ENCODE measurements around the gene HOXA7. TPM values are rescaled to one million over a fixed set of nuclear protein-coding genes. Genes with fewer than 3 reads are reported as not detected.

HOXA7 gene
- total RNA-seq, 1 donor from 2014 or later = 1.4 TPM

DNA sequence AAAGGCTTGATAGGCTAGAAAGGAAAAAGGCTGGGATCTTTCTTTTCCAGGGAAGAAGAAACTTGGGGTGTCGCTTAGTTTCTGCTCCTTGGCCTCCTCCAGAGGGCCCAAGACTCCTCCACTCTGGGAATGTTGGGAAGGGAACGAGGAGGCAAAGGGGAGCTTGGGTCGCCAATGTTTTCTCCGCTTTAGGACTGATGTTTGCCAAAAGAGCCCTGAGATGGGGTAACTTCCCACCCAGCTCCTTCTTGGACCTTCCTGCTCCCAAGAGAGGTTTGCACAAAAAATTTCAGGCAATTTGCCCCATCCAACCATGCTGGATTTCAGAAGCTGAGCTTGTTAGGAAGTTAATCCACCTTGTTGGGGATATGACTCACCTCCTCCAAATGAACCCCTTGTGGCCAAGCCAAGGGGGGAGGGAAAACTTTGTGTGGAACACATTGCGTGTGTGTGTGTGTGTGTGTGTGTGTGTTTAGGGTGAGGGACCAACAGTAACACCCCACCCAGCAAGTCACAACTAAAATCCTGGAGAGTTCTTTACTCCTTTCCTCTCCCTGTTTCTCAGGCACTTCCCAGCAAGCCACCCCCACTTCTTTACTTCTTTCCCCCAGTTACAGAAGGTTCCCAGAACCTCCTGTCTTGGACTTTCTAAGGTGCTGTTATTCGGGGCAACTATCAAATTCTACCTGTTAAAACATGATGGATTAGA, 45.3 kb downstream of the HOXA7 start:
- H3K4me3 Mint-ChIP-seq (ENCODE audit: low read depth) = peak overlapping the region; percentile 97

DNA sequence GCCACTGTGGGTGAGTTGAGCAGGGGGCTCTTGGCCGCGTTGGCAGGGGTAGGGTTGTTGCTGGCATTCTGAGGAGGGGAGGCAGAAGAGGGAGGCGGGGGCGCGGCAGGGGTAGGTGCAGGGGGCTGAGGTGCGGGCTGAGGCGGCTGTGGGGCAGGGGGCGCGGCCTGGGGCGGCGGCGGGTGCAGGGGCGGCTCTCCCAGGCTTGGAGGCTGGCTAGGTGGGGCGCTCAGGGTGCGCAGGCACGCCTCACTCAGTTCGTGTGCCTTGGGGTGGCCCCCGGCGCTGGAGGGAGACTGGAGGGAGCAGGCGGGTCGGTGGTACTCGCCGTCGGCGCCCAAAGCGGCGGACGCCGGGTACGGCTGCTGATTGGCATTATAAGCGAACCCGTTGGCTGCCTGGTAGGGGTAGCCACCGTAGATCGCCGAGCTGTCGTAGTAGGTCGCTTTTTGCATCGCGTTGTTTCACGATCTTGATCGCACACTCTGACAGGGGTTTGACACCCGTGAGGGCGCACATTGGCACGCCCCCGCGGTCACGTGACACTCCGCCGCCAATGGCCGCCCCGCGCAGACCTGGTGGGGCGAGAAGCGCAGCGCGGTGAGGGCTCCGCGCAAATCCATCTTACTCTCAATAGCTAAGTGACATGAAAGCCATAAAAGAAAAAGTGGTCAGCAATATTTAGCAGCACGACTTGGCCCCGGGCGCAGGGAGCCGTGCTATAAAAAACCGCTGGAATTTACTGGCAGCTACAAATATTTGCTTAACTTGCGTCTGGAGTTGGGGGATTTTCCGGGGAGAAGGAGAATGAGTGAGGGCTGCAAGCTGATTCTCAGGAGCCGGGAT, 46.1 kb downstream of the HOXA7 start:
- Mint-ChIP-seq H3K4me1 (ENCODE audit: low read depth) (peaks cover 57% of the 10 kb centered on the region), H3K27ac (peak overlapping the region; percentile 99), H3K27me3 (no peaks in the 10 kb centered on the region), H3K9me3 (ENCODE audit: low read depth) (no peaks in the 10 kb centered on the region), H3K4me3 (ENCODE audit: low read depth) (peak overlapping the region; percentile 97), H3K36me3 (ENCODE audit: insufficient read depth) (peaks cover 20% of the 10 kb centered on the region)
- DNase-seq (ENCODE audit: low spot score, unreplicated experiment) = peak; percentile 76
- TF ChIP-seq, protein P1, sequence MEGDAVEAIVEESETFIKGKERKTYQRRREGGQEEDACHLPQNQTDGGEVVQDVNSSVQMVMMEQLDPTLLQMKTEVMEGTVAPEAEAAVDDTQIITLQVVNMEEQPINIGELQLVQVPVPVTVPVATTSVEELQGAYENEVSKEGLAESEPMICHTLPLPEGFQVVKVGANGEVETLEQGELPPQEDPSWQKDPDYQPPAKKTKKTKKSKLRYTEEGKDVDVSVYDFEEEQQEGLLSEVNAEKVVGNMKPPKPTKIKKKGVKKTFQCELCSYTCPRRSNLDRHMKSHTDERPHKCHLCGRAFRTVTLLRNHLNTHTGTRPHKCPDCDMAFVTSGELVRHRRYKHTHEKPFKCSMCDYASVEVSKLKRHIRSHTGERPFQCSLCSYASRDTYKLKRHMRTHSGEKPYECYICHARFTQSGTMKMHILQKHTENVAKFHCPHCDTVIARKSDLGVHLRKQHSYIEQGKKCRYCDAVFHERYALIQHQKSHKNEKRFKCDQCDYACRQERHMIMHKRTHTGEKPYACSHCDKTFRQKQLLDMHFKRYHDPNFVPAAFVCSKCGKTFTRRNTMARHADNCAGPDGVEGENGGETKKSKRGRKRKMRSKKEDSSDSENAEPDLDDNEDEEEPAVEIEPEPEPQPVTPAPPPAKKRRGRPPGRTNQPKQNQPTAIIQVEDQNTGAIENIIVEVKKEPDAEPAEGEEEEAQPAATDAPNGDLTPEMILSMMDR (IDR thresholded peaks at IDR 0.05; ENCODE audit: unreplicated experiment) = no peak

More for the DNA sequence above, 45.3 kb downstream of the HOXA7 start:
- Mint-ChIP-seq H3K4me1 (ENCODE audit: low read depth) (peaks cover 52% of the 10 kb centered on the region), H3K36me3 (ENCODE audit: insufficient read depth) (peaks cover 21% of the 10 kb centered on the region), H3K9me3 (ENCODE audit: low read depth) (no peaks in the 10 kb centered on the region), H3K27ac (peak overlapping the region; percentile 99), H3K27me3 (no peaks in the 10 kb centered on the region)
- no peak for DNase-seq (ENCODE audit: low spot score, unreplicated experiment)
- TF ChIP-seq, protein P1 (IDR thresholded peaks at IDR 0.05; ENCODE audit: unreplicated experiment) = no peak

DNA sequence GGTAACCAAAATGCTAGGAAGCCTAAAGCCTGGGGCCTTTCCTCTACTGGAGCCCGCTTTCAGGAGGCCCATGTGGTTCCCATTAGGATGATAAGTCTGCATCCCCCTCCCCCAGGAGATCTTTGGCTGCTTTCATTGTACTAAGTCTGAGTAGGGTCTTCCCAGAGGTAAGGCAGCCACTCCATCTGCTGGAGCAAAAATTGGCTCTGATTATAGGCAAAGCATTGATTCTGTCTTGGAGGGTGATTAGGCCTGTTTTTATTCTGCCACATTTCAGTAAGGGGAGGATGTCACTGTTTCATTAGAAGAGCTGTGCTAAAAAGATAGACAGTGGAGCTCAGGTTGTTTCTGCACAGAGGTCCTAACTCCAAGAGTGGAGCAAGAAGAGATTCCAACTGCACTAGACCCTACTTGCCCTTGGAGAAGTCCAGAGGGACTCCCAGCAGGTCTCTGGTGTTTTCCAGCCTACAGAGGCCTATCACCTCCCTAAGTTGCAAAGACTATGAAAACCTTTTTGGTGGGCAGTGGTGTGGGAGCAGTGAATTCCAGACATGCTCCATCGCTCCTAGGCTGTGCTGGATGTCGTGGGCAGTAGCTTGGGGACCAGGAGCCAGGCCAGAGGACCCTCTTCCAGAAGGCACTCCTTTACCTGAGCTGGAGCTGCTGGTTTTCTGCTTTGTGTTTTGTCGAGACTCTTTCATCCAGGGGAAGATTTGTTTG, 46.8 kb downstream of the HOXA7 start:
- Mint-ChIP-seq H3K27ac (peak overlapping the region; percentile 90), H3K4me1 (ENCODE audit: low read depth) (peaks cover 58% of the 10 kb centered on the region), H3K9me3 (ENCODE audit: low read depth) (no peaks in the 10 kb centered on the region), H3K4me3 (ENCODE audit: low read depth) (peak overlapping the region; percentile 71), H3K27me3 (no peaks in the 10 kb centered on the region), H3K36me3 (ENCODE audit: insufficient read depth) (peaks cover 20% of the 10 kb centered on the region)
- DNase-seq (ENCODE audit: low spot score, unreplicated experiment) = no peak
- TF ChIP-seq, protein P1 (IDR thresholded peaks at IDR 0.05; ENCODE audit: unreplicated experiment) = no peak

DNA sequence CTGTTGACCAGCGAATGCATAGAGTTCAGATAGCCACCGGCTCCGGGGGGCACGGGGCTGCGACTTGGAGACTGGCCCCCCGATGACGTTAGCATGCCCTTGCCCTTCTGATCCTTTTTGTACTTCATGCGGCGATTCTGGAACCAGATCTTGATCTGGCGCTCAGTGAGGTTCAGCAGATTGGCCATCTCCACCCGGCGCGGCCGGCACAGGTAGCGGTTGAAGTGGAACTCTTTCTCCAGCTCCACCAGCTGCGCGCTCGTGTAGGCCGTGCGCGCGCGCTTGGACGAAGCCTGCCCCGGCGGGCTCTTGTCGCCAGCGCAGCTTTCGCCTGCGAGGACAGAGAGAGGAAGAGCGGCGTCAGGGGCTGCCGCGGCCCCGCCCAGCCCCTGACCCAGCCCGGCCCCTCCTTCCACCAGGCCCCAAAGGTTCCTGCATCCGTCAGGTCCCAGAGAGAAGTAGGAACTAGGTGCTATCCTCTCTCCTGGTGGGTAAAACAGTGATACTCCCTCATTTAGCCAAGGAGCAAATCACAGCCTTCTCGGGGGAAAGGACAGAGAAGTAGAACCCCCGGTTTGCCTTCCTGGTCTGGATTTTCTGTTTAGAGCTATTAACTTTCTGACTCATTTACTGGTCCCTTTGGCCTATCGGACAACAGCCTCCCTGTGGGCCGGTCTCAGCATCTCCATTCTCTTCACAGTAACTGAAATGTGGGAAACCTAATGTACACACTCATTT, 47.9 kb downstream of the HOXA7 start:
- peak overlapping the region; percentile 98 for H3K27ac Mint-ChIP-seq
- TF ChIP-seq, protein P1 (IDR thresholded peaks at IDR 0.05; ENCODE audit: unreplicated experiment) = no peak
- no peaks in the 10 kb centered on the region for H3K9me3 Mint-ChIP-seq (ENCODE audit: low read depth)
- H3K27me3 Mint-ChIP-seq = no peaks in the 10 kb centered on the region
- H3K4me1 Mint-ChIP-seq (ENCODE audit: low read depth) = peaks cover 67% of the 10 kb centered on the region
- DNase-seq (ENCODE audit: low spot score, unreplicated experiment) = peak; percentile 53
- peak overlapping the region; percentile 71 for H3K4me3 Mint-ChIP-seq (ENCODE audit: low read depth)
- H3K36me3 Mint-ChIP-seq (ENCODE audit: insufficient read depth) = peaks cover 20% of the 10 kb centered on the region

Measured in progenitor cell of endocrine pancreas (in vitro differentiated cells).